Natural killer cell (primary cell): ENCODE measurements around the gene EYA4. TPM values are rescaled to one million over a fixed set of nuclear protein-coding genes. Genes with fewer than 3 reads are reported as not detected.

Experiments used
- ATAC-seq, 3 donors: fragments of 150-1000 bp in 2 of 3; fragments of 200-7000 bp in 1 of 3; cut with Tn5 transposase; 1 replicate in 1 of 3; 2 replicates in 2 of 3; pipeline ENCODE4 v1.10.0; 2021; ENCODE audit warnings: mild to moderate bottlenecking in 2 of 3, moderate library complexity in 2 of 3
- DNase-seq, 2 donors: peaks; one replicate each; pipeline versions ENCODE4 v3.0.0 to v3.0.0-alpha.2; 2013 to 2021; ENCODE audit warnings: mixed read lengths in 1 of 2
- H3K27ac ChIP-seq: one replicate; pipeline ENCODE4 v1.5.1; 2013; ENCODE audit warnings: mild to moderate bottlenecking, low read length
- H3K27me3 ChIP-seq: one replicate; pipeline ENCODE4 v1.6.1; 2013; ENCODE audit warnings: low read length; ENCODE audit not compliant: control insufficient read depth, insufficient read depth
- H3K36me3 ChIP-seq: one replicate; pipeline ENCODE4 v1.6.1; 2013; ENCODE audit warnings: low read length; ENCODE audit not compliant: control insufficient read depth, insufficient read depth
- H3K4me1 ChIP-seq: one replicate; pipeline ENCODE4 v1.6.1; 2013; ENCODE audit warnings: low read length; ENCODE audit not compliant: control insufficient read depth, insufficient read depth
- H3K4me3 ChIP-seq: one replicate; pipeline ENCODE4 v1.5.1; 2013; ENCODE audit warnings: low read length
- H3K9me3 ChIP-seq: one replicate; pipeline ENCODE4 v1.6.1; 2013; ENCODE audit warnings: low read length; ENCODE audit not compliant: control insufficient read depth, insufficient read depth
- H3K27ac Mint-ChIP-seq, 2 donors: one replicate each; pipeline ENCODE4 v1.8.0; 2022; ENCODE audit warnings: mild to moderate bottlenecking in 2 of 2, mixed read lengths in 2 of 2, moderate library complexity in 1 of 2
- H3K27me3 Mint-ChIP-seq, 2 donors: one replicate each; pipeline ENCODE4 v1.8.0; 2022; ENCODE audit warnings: low read depth in 2 of 2, mixed read lengths in 2 of 2
- H3K36me3 Mint-ChIP-seq: one replicate; pipeline ENCODE4 v1.8.0; 2022; ENCODE audit warnings: mixed read lengths
- H3K4me1 Mint-ChIP-seq, 2 donors: one replicate each; pipeline ENCODE4 v1.8.0; 2022; ENCODE audit warnings: mixed read lengths in 2 of 2
- H3K4me3 Mint-ChIP-seq: one replicate; pipeline ENCODE4 v1.8.0; 2022; ENCODE audit warnings: mild to moderate bottlenecking, moderate library complexity, mixed read lengths
- H3K9me3 Mint-ChIP-seq, 2 donors: one replicate each; pipeline ENCODE4 v1.8.0; 2022; ENCODE audit warnings: mixed read lengths in 2 of 2
- CTCF ChIP-seq: fragments of 200-600 bp; IDR thresholded peaks from one replicate; pipeline ENCODE4 v1.8.0; 2022; ENCODE audit warnings: antibody characterized with exemption
- WGBS: methylation state at CpG from one replicate; pipeline ENCODE4 v1.1.7; 2013; ENCODE audit warnings: missing lambda C conversion rate; ENCODE audit not compliant: insufficient coverage; 5-methylcytosine and 5-hydroxymethylcytosine counted together
- intact Hi-C: fragments of 100-400 bp; cut with micrococcal nuclease; formaldehyde crosslinking; loops from one replicate; pipeline ENCODE4 v1.14.2; 2022
- total RNA-seq, 4 donors: library from RNA; stranded (reverse); fragments of 120-200 nt in 1 of 4; gene quantifications; one replicate each; pipeline versions ENCODE4 v1.2.3 to v1.2.4, GENCODE V29; 2013 to 2022

Gene EYA4
- total RNA-seq, 3 donors from 2014 or later (not counting 1 experiment from before 2014, with no cell fraction given) = not detected

- H3K27ac Mint-ChIP-seq = no peak overlapping the region
- H3K36me3 Mint-ChIP-seq = no peaks in the 10 kb centered on the region
- 93% methylated on average over 8 of the region's 8 CpGs for WGBS
- Histone ChIP-seq H3K27ac (no peak overlapping the region), H3K27me3 (no peaks in the 10 kb centered on the region), H3K4me1 (no peaks in the 10 kb centered on the region), H3K4me3 (no peak overlapping the region), H3K36me3 (no peaks in the 10 kb centered on the region), H3K9me3 (no peaks in the 10 kb centered on the region)
- H3K27me3 Mint-ChIP-seq = no peaks in the 10 kb centered on the region
- peaks cover 3 to 9% of the 10 kb centered on the region in 2 donors for H3K9me3 Mint-ChIP-seq
- no peaks in the 10 kb centered on the region for H3K4me1 Mint-ChIP-seq
- intact Hi-C loops = no loop called here
- ATAC-seq (no peak), DNase-seq (no peak)
- TF ChIP-seq CTCF = no peak
- no peak overlapping the region for H3K4me3 Mint-ChIP-seq
Observed at GRCh38 chr6:133468591-133468990, 227.4 kb downstream of the EYA4 start.

GRCh38 chr6:133474516-133474915 lies 233.4 kb downstream of the EYA4 start:
- Histone ChIP-seq H3K27ac (no peak overlapping the region), H3K4me1 (no peaks in the 10 kb centered on the region), H3K27me3 (no peaks in the 10 kb centered on the region), H3K36me3 (no peaks in the 10 kb centered on the region), H3K4me3 (no peak overlapping the region), H3K9me3 (no peaks in the 10 kb centered on the region)
- DNase-seq (no peak), ATAC-seq (no peak)
- 62% methylated on average over 2 of the region's 2 CpGs for WGBS
- Mint-ChIP-seq H3K4me1 (no peaks in the 10 kb centered on the region), H3K27ac (no peak overlapping the region), H3K36me3 (no peaks in the 10 kb centered on the region), H3K27me3 (no peaks in the 10 kb centered on the region), H3K4me3 (no peak overlapping the region), H3K9me3 (peaks cover 2 to 3% of the 10 kb centered on the region in 2 donors)
- intact Hi-C loops = no loop called here
- TF ChIP-seq CTCF = no peak

- H3K27ac Mint-ChIP-seq = no peak overlapping the region
- H3K9me3 Mint-ChIP-seq = peaks cover 0 to 3% of the 10 kb centered on the region in 2 donors
- no peaks in the 10 kb centered on the region for H3K9me3 ChIP-seq
- intact Hi-C loops = no loop called here
- no peaks in the 10 kb centered on the region for H3K27me3 ChIP-seq
- H3K4me3 Mint-ChIP-seq = no peak overlapping the region
- no peak for ATAC-seq
- H3K4me3 ChIP-seq = no peak overlapping the region
- no peaks in the 10 kb centered on the region for H3K36me3 ChIP-seq
- no peak for DNase-seq
- H3K4me1 ChIP-seq = no peaks in the 10 kb centered on the region
- H3K27ac ChIP-seq = no peak overlapping the region
- 81% methylated on average over 2 of the region's 2 CpGs for WGBS
- H3K36me3 Mint-ChIP-seq = no peaks in the 10 kb centered on the region
- H3K27me3 Mint-ChIP-seq = no peaks in the 10 kb centered on the region
- TF ChIP-seq CTCF = no peak
- H3K4me1 Mint-ChIP-seq = no peaks in the 10 kb centered on the region
Observed at GRCh38 chr6:133478673-133479072, 237.5 kb downstream of the EYA4 start.

GRCh38 chr6:133487174-133487573 lies 246.0 kb downstream of the EYA4 start:
- no peak for TF ChIP-seq CTCF
- no peak overlapping the region for H3K4me3 ChIP-seq
- H3K4me1 ChIP-seq = no peaks in the 10 kb centered on the region
- Mint-ChIP-seq H3K9me3 (peaks cover 14 to 15% of the 10 kb centered on the region in 2 donors), H3K27me3 (no peaks in the 10 kb centered on the region), H3K4me1 (no peaks in the 10 kb centered on the region), H3K27ac (no peak overlapping the region), H3K4me3 (no peak overlapping the region), H3K36me3 (no peaks in the 10 kb centered on the region)
- WGBS = 85% methylated on average over 2 of the region's 2 CpGs
- H3K27ac ChIP-seq = no peak overlapping the region
- peaks cover 10% of the 10 kb centered on the region for H3K9me3 ChIP-seq
- H3K27me3 ChIP-seq = no peaks in the 10 kb centered on the region
- intact Hi-C loops = no loop called here
- H3K36me3 ChIP-seq = no peaks in the 10 kb centered on the region
- no peak for DNase-seq
- no peak for ATAC-seq
